GM12873 (cell line): ENCODE measurements around the gene ZBTB49.

Experiments
- CTCF ChIP-seq: IDR thresholded peaks from 2 replicates; pipeline ENCODE4 v1.5.1; 2012; ENCODE audit warnings: low read depth, mild to moderate bottlenecking, moderate library complexity, low read length, control low read depth; ENCODE audit not compliant: insufficient read depth; ENCODE audit errors: missing control alignments

The ZBTB49 gene

GRCh38 chr4:4339504-4340085 is 49.5 kb downstream of the ZBTB49 start:
- no peak for TF ChIP-seq CTCF

- TF ChIP-seq CTCF, result no peak
Measured at GRCh38 chr4:4341861-4342650, 52.0 kb downstream of the ZBTB49 start.

GRCh38 chr4:4343038-4343437 is 53.0 kb downstream of the ZBTB49 start:
- no peak for TF ChIP-seq CTCF

- no peak for TF ChIP-seq CTCF
Measured at GRCh38 chr4:4344915-4345527, 55.0 kb downstream of the ZBTB49 start.

GRCh38 chr4:4347585-4347984 is 57.5 kb downstream of the ZBTB49 start:
- no peak for TF ChIP-seq CTCF

GRCh38 chr4:4349867-4350266 is 59.8 kb downstream of the ZBTB49 start:
- no peak for TF ChIP-seq CTCF

GRCh38 chr4:4350909-4351308 is 60.9 kb downstream of the ZBTB49 start:
- no peak for TF ChIP-seq CTCF
